ENCODE results near the gene KLF3.

DNA sequence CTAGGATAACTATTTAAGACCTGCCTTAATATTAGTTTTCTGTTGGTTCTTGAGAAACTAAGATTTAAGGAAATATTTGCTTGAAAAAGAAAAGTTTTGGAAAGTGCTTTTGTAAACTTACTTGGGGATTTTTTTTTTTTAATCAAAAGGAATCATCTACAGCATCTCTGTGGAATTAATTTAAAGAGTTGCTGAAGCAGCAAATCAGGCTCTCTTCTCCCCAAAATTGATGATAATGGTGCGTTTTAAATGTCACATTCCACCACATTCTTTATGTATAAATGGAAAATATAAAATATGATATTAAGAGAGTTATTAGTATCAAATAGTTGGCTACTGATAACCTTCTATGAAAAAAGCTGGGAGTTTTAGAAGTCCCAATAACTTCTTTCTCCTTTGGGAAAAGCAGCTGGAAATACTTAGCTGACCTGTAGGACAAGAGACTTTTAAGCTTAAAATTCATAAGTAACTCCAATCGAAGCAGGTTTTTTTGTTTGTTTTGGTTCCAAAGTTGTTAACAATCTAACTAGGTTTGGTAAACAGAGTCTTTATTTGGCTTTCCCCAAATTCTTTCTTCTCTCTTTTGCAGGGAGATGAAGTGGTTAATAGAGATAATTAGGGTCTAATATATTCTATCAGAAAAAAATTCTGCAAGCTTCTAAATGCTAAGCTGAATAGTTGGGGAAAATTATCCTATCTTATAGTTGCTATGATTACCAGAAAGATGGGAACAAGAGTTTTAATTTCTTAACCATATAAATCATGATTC is 4.4 kb downstream of the KLF3 start:
- TF ChIP-seq, protein P1, sequence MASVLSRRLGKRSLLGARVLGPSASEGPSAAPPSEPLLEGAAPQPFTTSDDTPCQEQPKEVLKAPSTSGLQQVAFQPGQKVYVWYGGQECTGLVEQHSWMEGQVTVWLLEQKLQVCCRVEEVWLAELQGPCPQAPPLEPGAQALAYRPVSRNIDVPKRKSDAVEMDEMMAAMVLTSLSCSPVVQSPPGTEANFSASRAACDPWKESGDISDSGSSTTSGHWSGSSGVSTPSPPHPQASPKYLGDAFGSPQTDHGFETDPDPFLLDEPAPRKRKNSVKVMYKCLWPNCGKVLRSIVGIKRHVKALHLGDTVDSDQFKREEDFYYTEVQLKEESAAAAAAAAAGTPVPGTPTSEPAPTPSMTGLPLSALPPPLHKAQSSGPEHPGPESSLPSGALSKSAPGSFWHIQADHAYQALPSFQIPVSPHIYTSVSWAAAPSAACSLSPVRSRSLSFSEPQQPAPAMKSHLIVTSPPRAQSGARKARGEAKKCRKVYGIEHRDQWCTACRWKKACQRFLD (CRISPR knock-in tag; IDR thresholded peaks at IDR 0.05): no peak
- TF ChIP-seq SIRT6 (IDR thresholded peaks at IDR 0.05; ENCODE audit: low read depth, low read length) (no peak), XRCC4 (IDR thresholded peaks at IDR 0.05; ENCODE audit: extremely low read depth, insufficient read depth, insufficient read length) (no peak), POLR2AphosphoS5 (IDR thresholded peaks at IDR 0.05; ENCODE audit: control insufficient read depth, insufficient read depth, low read depth, low read length) (no peak), SPI1 (IDR thresholded peaks at IDR 0.05; ENCODE audit: borderline replicate concordance, low read depth, low read length) (no peak), EZH2 (IDR thresholded peaks at IDR 0.05; ENCODE audit: borderline replicate concordance, low read depth, low read length) (no peak), MYC (IDR thresholded peaks at IDR 0.05; ENCODE audit: low read depth, low read length) (no peak), MYC (CRISPR knock-in tag; IDR thresholded peaks at IDR 0.05; ENCODE audit: borderline replicate concordance, low read depth) (no peak), TBL1XR1 (IDR thresholded peaks at IDR 0.05; ENCODE audit: low read length in 2 of 2) (no peak), JUN (IDR thresholded peaks at IDR 0.05; ENCODE audit: borderline replicate concordance, low read depth, low read length) (no peak), JUN (CRISPR knock-in tag; IDR thresholded peaks at IDR 0.05; ENCODE audit: borderline replicate concordance) (no peak)
- TF ChIP-seq, protein P2, sequence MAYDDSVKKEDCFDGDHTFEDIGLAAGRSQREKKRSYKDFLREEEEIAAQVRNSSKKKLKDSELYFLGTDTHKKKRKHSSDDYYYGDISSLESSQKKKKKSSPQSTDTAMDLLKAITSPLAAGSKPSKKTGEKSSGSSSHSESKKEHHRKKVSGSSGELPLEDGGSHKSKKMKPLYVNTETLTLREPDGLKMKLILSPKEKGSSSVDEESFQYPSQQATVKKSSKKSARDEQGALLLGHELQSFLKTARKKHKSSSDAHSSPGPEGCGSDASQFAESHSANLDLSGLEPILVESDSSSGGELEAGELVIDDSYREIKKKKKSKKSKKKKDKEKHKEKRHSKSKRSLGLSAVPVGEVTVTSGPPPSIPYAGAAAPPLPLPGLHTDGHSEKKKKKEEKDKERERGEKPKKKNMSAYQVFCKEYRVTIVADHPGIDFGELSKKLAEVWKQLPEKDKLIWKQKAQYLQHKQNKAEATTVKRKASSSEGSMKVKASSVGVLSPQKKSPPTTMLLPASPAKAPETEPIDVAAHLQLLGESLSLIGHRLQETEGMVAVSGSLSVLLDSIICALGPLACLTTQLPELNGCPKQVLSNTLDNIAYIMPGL (CRISPR knock-in tag; IDR thresholded peaks at IDR 0.05): no peak

Data from K562 (cell line).